Tibial nerve (tissue), 4 donors: ENCODE measurements around the gene NSFL1C. TPM values are rescaled to one million over a fixed set of nuclear protein-coding genes. Genes with fewer than 3 reads are reported as not detected.
A peak's percentile ranks its signal among the peaks of the same experiment; 100 is the strongest.

Experiments used
- DNase-seq, 2 donors: peaks; one replicate each; pipeline ENCODE4 v3.0.0-alpha.2; 2019; ENCODE audit warnings: low spot score in 2 of 2
- H3K27ac ChIP-seq, 4 donors: fragments of 200-600 bp; sonication (generic) in 3 of 4; one replicate each; pipeline ENCODE4 v1.5.1; 2017 to 2019; ENCODE audit warnings: mild to moderate bottlenecking in 1 of 4
- H3K27me3 ChIP-seq, 2 donors: fragments of 200-600 bp; sonication (generic) in 1 of 2; one replicate each; pipeline versions ENCODE4 v1.5.1 to v1.6.0; 2017 to 2019
- H3K36me3 ChIP-seq, 3 donors: fragments of 200-600 bp; sonication (generic); one replicate each; pipeline ENCODE4 v1.5.1; 2018 to 2019
- H3K4me1 ChIP-seq, 4 donors: fragments of 200-600 bp; sonication (generic) in 3 of 4; one replicate each; pipeline ENCODE4 v1.5.1; 2017 to 2019
- H3K4me3 ChIP-seq, 4 donors: fragments of 200-600 bp; sonication (generic) in 3 of 4; one replicate each; pipeline ENCODE4 v1.5.1; 2017 to 2019; ENCODE audit warnings: mild to moderate bottlenecking in 1 of 4, moderate library complexity in 1 of 4
- H3K9me3 ChIP-seq, 4 donors: fragments of 200-600 bp; sonication (generic) in 3 of 4; one replicate each; pipeline ENCODE4 v1.5.1; 2017 to 2019
- EP300 ChIP-seq, 2 donors: sonication (generic); formaldehyde crosslinking; IDR thresholded peaks; one replicate each; pipeline ENCODE4 v1.6.1; 2017; ENCODE audit warnings: antibody characterized with exemption in 2 of 2, mild to moderate bottlenecking in 1 of 2
- POLR2A ChIP-seq, 2 donors: fragments of 450-650 bp; IDR thresholded peaks; one replicate each; pipeline ENCODE4 v1.6.1; 2017; ENCODE audit warnings: antibody characterized with exemption in 2 of 2, mild to moderate bottlenecking in 2 of 2, moderate library complexity in 2 of 2
- WGBS, 2 donors: methylation state at CpG; one replicate each; pipeline ENCODE4 v1.1.5; 2018; 5-methylcytosine and 5-hydroxymethylcytosine counted together
- total RNA-seq, 4 donors: library from RNA; depleted of rRNA; stranded (reverse); fragments of >200 nt; gene quantifications; one replicate each; pipeline ENCODE4 v1.1.0, GENCODE V29; 2016
- TF ChIP-seq, protein P1 (sequence below), 5 experiments: fragments of 200-600 bp in 3 of 5; fragments of 450-650 bp in 2 of 5; sonication (generic) in 3 of 5; IDR thresholded peaks; one replicate each; pipeline ENCODE4 v1.5.1; 2016 to 2019; ENCODE audit warnings: antibody characterized with exemption in 5 of 5, mild to moderate bottlenecking in 3 of 5, moderate library complexity in 2 of 5

Gene NSFL1C
- total RNA-seq, 4 donors from 2014 or later: 31.0 to 71.4 (median 49.9) TPM

- H3K9me3 ChIP-seq: no peaks in the 10 kb centered on the region
- 74 to 77% methylated on average over 7 of the region's 7 CpGs for WGBS, 2 donors
- peak overlapping the region in 1 of 4 donors; percentile 13 for H3K27ac ChIP-seq
- peak overlapping the region in 1 of 4 donors; percentile 75 for H3K4me3 ChIP-seq
- H3K36me3 ChIP-seq: peaks cover 0 to 15% (median 0%) of the 10 kb centered on the region in 3 donors
- H3K27me3 ChIP-seq: no peaks in the 10 kb centered on the region
- TF ChIP-seq EP300 (IDR thresholded peaks at IDR 0.05) (no peak), POLR2A (IDR thresholded peaks at IDR 0.05) (no peak)
- TF ChIP-seq, protein P1, sequence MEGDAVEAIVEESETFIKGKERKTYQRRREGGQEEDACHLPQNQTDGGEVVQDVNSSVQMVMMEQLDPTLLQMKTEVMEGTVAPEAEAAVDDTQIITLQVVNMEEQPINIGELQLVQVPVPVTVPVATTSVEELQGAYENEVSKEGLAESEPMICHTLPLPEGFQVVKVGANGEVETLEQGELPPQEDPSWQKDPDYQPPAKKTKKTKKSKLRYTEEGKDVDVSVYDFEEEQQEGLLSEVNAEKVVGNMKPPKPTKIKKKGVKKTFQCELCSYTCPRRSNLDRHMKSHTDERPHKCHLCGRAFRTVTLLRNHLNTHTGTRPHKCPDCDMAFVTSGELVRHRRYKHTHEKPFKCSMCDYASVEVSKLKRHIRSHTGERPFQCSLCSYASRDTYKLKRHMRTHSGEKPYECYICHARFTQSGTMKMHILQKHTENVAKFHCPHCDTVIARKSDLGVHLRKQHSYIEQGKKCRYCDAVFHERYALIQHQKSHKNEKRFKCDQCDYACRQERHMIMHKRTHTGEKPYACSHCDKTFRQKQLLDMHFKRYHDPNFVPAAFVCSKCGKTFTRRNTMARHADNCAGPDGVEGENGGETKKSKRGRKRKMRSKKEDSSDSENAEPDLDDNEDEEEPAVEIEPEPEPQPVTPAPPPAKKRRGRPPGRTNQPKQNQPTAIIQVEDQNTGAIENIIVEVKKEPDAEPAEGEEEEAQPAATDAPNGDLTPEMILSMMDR (IDR thresholded peaks at IDR 0.05): no peak
- peaks cover 0 to 59% (median 34%) of the 10 kb centered on the region in 4 donors for H3K4me1 ChIP-seq
- DNase-seq: no peak
Observed at GRCh38 chr20:1468117-1468624, 1.5 kb upstream of the NSFL1C start.

GRCh38 chr20:1467355-1468116, 887 bp upstream of the NSFL1C start:
- Histone ChIP-seq H3K27me3 (no peaks in the 10 kb centered on the region), H3K4me3 (peak overlapping the region in 2 of 4 donors; percentile 75 to 95), H3K4me1 (peaks cover 0 to 65% (median 34%) of the 10 kb centered on the region in 4 donors), H3K36me3 (peaks cover 0 to 20% (median 0%) of the 10 kb centered on the region in 3 donors), H3K9me3 (no peaks in the 10 kb centered on the region), H3K27ac (peak overlapping the region in 3 of 4 donors; percentile 13 to 91 (median 81))
- TF ChIP-seq, protein P1 (IDR thresholded peaks at IDR 0.05): no peak
- no peak for TF ChIP-seq POLR2A (IDR thresholded peaks at IDR 0.05)
- no peak for TF ChIP-seq EP300 (IDR thresholded peaks at IDR 0.05)
- DNase-seq: peak in 1 of 2 donors; percentile 24
- WGBS, 2 donors: 62 to 66% methylated on average over 22 of the region's 22 CpGs

DNA sequence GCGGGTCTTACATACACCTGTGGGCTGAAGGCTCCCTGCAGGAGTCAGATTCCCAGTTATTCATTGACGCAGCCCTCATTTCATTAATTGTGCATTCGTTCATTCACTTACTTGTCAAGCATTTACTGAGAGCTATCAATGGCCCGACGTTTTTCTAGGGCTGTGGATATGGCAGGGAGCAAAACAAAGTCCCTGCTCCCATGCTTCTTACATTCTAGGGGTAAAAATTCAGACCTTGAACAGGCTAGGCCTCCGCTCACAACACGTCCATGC, 369 bp upstream of the NSFL1C start:
- H3K36me3 ChIP-seq: peaks cover 0 to 26% (median 0%) of the 10 kb centered on the region in 3 donors
- H3K27ac ChIP-seq: peak overlapping the region in 3 of 4 donors; percentile 50 to 91 (median 81)
- DNase-seq: no peak
- H3K4me1 ChIP-seq: peaks cover 0 to 70% (median 34%) of the 10 kb centered on the region in 4 donors
- H3K9me3 ChIP-seq: no peaks in the 10 kb centered on the region
- no peaks in the 10 kb centered on the region for H3K27me3 ChIP-seq
- WGBS, 2 donors: 5 to 10% methylated on average over 6 to 7 of the region's 7 CpGs
- peak overlapping the region in 2 of 4 donors; percentile 75 to 95 for H3K4me3 ChIP-seq
- TF ChIP-seq EP300 (IDR thresholded peaks at IDR 0.05) (no peak), POLR2A (IDR thresholded peaks at IDR 0.05) (no peak)
- TF ChIP-seq, protein P1 (IDR thresholded peaks at IDR 0.05): peak in 1 of 5 experiments; percentile 2

DNA sequence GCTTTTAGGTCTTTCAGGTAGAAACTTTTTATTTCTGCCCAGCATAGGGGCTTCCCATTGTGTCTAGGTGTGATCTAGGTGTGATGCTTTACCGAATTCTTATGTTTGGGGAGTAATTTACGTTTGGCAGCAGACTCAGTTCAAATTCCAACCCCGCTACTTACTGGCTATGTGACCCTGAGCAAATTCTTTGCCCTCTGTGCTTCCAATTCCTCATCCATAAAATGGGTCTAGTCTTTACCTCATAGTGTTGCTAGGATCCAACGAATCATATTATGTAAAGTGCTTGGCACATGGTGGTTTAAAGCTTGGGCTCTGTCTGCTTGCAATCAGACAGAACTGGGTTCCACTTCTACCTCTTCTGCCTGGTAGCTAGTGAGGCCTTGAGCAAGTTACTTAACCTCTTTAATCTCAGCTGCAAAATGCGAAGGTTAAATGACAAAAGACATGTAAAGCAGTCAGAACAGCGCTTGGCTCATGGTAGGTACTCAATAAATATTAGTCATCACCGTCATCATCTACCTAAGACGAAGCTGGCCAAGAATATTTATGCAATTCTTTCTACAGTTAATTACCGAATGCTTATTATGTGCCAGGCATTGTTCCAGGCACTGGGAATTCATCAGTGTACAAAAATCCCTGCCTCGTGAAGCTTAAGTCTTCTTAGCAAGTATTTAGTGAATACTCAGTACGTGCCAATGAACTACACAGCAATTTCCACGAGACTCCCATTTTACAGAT, 1.0 kb downstream of the NSFL1C start:
- Histone ChIP-seq H3K27me3 (no peaks in the 10 kb centered on the region), H3K36me3 (peaks cover 0 to 39% (median 6%) of the 10 kb centered on the region in 3 donors), H3K4me3 (peak overlapping the region; percentile 75 to 95 (median 91)), H3K27ac (peak overlapping the region in 1 of 4 donors; percentile 91), H3K4me1 (peaks cover 0 to 76% (median 33%) of the 10 kb centered on the region in 4 donors), H3K9me3 (no peaks in the 10 kb centered on the region)
- TF ChIP-seq POLR2A (IDR thresholded peaks at IDR 0.05) (no peak), EP300 (IDR thresholded peaks at IDR 0.05) (no peak)
- TF ChIP-seq, protein P1 (IDR thresholded peaks at IDR 0.05): no peak
- WGBS, 2 donors: 38 to 45% methylated on average over 12 of the region's 12 CpGs
- no peak for DNase-seq
